CD4-positive, alpha-beta T cell treated with Interleukin-15 for 4 hours (primary cell): ENCODE measurements around the gene C3orf70.

ENCODE experiments used
- DNase-seq: peaks from one replicate; pipeline ENCODE4 v3.0.0-alpha.2; 2020; ENCODE audit warnings: low spot score

C3orf70 gene

DNA sequence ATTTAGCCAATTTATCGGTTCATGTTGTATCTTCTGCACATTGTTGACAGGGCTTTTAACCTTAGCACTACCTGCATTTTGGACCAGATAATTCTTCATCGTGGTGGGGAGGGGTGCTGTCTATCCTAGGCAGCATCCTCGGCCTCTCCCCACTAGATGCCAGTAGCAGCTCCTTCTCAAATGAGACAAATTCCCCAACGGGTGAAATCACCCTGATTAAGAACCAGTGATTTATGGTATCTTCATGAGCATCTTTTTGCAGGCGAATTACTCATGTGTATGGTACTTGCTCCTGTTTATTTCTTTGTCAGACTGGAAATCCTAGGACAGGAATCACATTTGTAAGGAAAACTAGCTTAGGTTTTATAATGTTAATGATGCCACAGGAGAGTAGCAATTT is 68.0 kb downstream of the C3orf70 start:
- DNase-seq: no peak

DNA sequence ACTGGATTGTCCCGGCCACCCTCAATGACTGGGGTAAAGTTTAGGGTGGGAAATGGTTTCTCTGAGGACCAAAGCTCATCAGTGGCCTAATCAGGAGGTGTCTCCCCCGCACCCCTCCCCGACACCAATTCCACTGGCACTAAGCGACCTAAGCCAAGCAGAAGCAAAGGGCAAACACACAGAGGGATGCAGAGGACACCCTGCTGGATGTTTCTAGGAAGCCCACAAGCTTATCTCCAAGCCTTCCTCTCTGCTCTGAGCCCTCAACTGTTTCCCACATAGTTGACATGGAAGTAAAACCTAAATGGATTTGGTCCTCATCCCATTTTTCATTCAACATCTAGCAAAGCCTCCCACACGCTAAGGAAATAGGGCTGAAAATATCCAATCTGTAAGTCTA is 68.5 kb downstream of the C3orf70 start:
- DNase-seq: no peak

DNA sequence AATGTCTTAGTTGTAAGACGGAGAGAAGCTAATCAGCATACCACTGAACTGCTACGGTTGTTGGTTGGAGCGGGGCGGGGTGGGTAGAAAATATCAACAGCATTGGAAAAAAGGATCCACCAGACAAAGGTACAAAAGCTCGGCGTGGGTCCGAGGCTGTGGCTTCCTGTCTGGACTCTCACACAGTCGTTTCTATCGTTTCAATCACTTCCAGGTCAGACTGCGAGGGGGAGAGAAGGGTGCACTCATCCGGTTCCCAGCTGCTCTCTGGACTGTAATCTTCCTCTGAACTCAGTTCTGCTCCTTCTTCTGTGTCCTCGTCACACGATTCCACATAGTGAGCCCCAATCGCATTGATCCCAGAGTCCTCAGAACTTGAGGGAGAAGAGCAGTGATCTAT is 70.0 kb downstream of the C3orf70 start:
- DNase-seq: no peak

DNA sequence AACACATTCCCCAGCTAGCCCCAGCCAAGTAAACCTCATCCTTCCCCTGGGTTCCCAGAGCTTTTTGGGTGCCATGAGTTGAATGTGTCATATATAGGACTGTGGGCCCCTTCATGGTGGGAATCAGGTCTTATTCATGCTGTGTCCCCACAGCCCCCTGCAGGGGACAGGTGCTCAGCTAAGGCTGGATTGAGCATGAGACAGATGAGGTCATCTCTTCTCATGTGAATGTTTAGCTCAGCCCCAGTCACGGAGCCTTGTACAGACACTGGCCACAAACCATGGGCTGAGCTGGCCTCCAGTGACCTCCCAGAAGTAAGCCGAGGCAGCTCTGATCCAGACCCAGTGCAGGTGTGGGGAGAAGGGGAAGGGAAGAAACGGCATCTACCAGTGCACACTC is 70.7 kb downstream of the C3orf70 start:
- DNase-seq: no peak

DNA sequence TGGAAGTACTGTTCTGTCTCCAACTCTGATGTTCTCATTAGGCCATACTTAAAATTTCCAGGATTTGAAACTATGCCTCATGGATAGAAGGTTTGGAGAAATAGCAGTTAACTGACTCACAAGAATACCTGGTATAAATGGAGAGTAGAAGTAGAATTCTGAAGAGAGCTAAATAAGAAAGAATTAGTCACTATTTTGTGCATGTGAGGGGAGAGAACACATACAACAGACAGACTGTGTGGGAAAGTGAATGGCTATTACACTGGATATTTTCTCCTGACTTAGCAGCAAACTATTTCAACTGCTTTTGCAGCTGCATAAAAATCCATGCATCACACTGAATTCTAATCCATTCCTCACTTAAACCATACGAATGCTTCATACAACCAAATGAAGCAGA is 71.3 kb downstream of the C3orf70 start:
- no peak for DNase-seq

DNA sequence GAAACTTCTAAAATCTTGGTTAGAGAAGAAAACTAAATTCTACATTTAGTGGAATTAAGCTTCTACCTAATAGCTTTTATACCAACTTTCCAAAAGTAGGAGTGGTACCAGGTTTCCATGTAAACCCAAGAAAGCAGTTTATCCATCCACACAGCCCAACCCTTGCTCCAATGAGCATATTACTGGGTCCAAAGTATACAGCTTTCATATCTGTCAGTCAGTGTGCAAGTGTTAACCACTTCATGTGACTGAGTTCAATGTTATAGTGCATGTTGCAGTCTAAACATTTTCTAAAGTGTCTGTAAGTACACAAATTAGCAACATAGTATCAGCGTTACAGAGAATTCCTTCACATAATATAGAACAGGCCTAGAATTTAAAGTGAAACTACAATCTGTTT is 73.2 kb downstream of the C3orf70 start:
- no peak for DNase-seq

DNA sequence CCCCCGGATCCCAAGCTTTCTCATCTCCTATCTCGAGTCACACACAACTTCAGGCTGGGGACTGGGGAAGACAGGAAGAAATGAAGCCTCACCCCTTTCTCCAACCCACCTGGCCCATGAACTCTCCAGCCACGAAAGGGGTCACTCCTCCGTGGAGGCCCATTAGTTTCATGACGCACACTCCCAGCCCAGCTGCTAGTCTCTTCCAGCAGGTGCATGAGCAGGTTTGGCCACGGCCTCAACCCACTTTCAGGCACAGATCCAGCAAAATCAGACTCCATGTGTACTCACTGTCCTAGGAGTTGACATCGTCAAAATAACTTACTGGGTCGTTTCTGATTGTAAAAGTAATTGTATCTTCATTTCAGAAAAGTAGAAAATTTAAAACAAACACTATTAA is 76.6 kb downstream of the C3orf70 start:
- DNase-seq: no peak

DNA sequence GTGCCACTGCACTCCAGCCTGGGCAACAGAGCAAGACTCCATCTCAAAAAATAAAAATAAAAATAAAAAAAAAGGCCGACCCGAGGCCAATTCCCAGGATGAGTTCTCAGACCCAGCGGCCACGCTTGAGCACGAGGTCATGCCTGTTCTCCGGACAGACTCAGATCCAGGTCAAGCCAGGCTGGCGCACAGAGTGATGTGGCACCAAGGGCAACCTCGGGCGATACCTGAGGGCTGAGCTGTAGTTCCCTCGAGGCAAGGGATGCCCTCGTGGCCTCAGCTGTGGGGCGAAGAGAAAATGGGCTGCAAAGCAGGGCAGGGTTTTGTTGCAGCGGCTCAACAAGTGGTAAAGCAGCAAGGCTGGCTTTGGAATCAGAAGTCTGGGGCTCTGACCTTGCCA is 77.3 kb downstream of the C3orf70 start:
- DNase-seq: no peak

DNA sequence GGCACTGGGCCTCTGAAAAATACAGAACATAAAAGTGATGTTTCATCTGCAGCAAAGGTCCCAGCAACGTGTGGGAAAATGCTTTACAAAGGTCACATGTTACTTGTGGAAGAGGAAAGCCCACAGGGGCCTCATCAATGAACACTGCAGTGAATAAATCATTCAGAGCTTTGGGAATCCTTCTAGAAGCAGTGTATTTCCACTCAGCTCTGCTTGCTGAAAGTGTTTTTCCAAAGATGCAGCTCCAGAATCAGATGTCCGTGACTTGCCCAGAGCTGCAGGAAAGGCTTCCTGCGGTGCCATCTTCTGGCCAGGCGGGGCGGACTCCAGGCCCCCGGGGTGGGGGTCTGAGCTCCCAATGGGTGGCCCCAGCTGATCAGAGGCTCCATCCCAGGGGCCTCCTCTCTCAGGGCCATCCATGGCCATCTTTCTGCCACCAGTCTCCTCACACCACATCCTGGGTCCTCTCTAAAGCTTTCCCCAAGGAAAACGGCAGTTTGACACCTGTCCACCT is 81.5 kb downstream of the C3orf70 start:
- no peak for DNase-seq

DNA sequence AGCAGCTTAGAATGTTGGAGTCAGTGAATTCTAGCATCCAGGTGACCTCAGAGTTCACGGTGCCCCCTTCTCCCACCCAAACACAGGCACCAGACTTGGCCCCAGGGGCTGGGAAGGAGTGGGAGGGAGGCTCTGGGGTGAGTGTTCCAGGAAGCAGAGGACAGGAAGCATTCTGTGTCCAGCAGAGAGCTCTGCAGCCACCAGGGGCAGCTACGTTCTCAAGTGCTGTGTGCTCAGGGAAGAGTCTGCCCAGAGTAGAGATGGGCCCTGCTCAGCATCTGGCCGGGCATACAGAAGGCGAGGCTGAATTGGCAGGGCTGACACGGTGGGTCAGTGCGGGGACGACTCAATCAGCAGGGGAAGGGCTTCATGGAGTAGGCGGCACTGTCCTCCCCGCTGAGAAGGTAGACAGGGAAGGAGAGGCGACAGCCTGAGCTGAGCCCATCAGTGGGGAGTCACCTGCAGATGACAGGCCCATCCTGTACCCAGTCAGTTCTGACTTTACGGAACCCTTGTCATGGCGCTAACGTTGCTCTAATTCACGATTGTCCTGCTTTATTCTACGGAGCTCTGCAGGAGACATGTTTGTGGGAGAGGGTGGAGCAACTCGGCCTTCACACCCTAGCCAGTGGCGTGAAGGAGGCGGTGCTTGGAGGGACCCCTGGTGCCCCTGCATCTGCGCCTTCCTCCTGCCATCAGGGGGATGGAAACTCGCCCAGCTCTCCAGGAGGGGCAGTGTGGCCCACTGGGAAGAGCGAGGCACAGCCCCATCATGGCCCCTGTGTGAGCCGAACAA is 82.2 kb downstream of the C3orf70 start:
- no peak for DNase-seq

DNA sequence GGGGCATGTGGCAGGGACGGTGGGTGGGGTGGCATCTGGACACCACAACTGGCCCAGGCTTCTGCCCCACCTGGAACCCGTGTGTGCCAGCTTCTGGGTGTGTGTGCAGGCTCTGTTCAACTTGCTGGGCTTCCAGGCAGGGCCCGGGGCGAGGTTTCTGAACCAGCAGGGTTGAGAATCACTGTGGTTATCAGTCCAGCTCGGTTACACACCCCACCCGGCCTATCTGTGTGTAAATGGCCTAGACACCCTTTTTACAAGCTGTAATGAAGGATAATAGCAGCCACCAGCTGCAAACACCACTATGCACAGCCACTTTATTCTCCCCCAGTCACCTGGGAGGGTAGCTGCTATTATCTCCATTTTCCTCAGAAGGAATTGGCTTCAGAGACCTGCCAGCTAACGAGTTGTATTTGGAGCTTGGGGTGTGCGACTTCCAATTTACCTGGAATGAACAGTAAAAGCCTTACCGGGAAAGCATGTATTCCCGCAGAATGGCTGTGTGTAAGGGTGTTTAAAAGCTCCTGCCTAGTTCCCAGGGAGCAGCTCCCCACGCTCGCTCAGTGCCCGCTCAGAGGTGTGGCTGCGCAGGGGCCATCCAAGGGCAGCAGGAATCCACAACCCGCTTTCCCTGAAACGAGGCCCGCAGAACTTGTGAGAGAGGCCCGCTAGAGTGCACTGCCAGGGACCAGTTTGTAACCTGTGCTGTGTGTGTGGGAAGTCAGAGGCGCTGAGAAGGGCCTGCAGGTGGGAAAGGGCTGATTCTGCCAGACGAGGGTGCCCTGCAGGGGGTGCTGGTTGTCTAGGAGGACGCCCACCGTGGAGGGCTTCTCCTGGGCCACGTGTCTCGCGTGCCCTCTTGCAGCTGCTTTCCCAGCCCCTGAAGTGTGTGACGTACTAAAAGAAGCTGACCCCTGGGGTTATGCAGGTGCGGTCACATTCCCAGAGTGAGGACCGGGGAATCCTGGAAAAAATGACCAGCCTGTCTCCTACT is 83.5 kb downstream of the C3orf70 start:
- DNase-seq: no peak

DNA sequence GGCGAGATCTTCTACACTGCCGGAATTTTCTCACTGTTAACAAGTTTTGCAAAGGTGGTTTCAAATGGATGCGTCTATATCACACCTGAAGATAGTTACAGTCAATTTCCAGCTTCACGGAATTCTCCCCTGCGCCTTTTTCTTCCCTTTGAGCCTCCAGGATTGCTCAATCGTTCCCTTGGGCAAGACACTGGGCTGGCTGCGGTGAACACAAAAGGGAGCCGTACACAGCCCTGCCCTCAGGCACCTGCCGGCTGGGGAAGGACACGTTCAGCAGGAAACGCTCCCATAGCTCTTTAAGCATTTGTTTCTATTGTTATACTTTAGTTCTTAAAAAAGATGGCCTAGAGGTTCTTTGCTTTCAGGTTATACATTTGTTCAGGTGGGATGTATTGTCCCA is 85.7 kb downstream of the C3orf70 start:
- DNase-seq: no peak

DNA sequence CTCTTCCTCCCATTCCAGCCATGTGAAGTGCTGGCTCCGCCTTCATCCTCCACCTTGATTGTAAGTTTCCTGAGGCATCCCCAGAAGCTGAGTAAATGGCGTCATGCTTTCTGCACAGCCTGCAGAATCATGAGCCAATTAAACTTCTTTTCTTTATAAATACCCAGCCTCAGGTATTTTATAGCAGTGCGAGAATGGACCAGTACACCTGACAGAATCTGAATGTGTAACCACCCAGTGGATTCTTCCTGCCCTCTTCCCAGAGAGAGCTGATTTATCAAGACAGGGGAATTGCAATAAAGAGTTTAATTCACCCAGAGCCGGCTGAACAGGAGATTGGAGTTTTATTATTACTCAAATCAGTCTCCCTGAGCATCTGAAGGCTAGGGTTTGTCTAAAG is 86.6 kb downstream of the C3orf70 start:
- DNase-seq: no peak

DNA sequence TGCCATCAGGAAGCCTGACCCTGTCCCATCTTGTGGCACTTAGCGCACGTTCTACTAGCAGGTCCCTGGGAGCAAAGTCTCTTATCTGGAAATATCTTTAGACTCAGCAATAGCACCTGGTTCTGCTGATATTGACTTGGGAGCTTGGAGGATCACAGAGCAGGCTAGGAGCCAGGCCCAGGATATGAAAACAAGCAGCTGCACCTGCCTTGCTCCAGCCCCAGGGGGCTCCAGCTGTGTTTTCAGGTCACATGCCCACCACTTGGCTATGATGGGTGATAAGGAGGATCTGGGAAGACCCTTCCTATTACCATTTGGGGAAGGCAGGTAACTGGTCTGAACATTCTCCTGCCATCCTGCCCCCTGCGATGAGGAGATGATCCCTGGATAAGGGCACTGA is 87.8 kb downstream of the C3orf70 start:
- no peak for DNase-seq

DNA sequence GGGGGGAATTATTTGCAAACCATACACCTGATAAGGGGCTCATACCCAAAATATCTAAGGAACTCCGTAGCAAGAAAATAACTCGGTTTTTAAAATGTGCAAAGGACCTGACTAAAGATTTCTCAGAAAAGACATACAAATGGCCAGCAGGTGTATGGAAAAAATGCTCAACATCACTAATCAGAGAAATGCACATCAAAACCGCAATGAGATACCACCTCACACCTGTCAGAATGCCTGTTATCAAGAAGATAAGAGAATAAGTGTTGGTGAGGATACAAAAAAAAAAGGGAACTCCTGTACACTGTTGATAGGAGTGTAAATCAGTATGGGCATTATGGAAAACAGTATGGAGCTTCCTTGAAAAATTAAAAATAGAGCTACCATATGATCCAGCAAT is 89.4 kb downstream of the C3orf70 start:
- DNase-seq: no peak

DNA sequence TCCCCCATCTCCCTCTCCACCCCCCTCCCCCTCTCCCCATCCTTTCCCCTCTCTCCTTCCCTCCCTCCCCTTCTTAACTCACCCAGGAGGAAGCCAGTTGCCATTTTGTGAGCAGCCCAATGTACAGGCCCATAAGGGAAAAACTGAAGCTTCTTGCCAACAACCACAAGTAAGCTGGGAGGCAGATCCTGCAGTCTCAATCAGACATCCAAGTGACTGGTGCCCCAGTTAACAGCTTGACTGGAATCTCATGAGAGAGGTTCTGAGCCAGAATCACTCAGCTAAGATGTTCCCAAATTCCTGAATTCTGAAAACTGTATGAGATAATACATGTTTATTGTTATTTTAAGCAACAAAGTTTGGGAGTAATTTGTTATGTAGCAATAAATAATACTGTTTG is 90.7 kb downstream of the C3orf70 start:
- DNase-seq: no peak

DNA sequence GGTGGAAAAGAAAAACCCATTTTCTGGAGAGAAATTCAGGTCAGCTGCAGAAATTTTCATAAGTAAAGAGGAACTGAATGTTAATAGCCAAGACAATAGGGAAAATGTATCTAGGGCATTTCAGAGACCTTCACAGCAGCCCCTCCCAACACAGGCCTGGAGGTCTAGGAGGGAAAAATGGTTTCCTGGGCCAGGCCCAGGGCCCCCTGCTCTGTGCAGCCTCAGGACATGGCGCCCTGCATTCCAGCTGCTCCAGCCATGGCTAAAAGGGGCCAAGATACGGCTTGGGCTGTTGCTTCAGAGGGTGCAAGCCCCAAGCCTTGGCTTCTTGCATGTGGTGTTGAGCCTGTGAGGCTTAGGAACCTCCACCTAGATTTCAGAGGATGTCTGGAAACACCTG is 92.2 kb downstream of the C3orf70 start:
- DNase-seq: no peak

DNA sequence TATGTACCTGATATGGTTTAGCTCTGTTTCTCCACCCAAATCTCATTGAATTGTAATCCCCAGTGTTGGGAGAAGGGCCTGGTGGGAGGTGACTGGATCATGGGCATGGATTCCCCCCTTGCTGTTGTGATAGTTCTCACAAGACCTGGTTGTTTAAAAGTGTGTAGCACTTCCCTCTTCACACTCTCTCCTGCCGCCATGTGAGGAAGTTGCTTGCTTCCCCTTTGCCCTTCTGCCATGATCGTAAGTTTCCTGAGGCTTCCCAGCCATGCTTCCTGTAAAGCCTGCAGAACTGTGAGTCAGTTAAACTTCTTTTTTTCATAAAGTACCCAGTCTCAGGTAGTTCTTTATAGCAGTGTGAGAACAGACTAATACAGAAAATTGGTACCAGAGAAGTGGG is 93.1 kb downstream of the C3orf70 start:
- no peak for DNase-seq

DNA sequence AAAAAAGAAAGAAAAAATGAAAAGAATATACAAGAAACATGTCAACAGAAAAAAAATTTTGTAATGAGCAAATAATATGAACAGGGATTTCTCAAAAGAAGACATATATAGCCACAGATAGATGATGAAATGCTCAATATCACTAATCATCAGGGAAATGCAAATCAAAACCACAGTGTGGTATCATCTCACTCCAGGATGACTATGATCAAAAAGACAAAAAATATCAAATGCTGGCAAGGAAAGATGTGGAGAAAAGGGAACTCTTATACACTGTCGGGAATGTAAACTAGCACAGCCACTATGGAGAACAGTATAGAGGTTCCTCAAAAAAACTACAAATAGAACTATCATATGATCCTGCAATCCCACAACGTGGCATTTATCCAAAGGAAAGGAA is 94.1 kb downstream of the C3orf70 start:
- no peak for DNase-seq

DNA sequence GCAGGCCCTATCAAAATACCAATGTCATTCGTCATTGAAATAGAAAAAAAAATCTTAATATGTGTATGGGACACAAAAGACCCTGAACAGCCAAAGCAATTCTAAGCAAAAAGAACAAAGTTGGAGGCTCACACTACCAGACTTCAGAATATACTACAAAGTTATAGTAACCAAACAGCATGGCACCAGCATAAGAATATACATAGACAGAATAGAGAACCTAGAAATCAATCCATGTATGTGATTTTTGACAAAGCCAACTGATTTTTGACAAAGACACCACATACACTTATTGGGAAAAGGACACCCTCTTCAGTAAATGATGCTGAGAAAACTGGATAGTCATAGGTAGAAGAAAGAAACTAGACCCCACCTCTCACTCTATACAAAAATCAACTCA is 95.0 kb downstream of the C3orf70 start:
- no peak for DNase-seq

DNA sequence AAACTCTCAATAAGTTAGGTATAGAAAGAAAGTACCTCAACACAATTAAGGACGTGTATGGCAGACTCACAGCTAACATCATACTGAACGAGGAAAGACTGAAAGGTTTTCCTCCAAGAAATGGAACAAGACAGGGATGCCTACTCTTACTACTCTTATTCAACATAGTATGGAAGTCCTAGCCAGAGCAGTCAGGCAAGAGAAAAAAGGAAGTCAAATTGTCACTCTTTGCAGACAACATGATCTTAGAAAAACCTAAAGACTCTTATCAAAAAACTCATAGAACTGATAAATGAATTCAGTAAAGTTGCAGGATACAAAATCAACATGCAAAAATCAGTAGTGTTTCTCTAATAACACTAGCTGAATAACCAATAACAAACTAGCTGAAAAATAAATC is 96.0 kb downstream of the C3orf70 start:
- no peak for DNase-seq

DNA sequence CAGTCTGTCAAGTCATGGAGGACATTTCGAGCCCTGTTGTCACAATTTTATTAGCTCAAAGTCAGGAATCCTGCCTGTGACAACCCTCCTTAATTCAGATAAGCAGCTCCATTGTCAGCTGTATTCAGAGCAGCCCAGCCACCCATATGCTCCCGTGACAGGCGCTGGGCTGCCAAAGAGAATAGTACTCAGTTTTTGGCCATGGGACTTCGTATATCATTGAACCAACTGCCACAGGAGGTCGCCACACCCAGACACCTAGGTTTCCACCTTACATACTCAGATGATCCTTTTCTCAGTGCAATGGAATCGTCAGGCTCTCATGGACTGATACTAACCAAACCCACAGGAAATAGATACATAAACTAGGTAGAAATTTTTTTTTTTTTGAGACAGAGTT is 100.2 kb downstream of the C3orf70 start:
- no peak for DNase-seq

DNA sequence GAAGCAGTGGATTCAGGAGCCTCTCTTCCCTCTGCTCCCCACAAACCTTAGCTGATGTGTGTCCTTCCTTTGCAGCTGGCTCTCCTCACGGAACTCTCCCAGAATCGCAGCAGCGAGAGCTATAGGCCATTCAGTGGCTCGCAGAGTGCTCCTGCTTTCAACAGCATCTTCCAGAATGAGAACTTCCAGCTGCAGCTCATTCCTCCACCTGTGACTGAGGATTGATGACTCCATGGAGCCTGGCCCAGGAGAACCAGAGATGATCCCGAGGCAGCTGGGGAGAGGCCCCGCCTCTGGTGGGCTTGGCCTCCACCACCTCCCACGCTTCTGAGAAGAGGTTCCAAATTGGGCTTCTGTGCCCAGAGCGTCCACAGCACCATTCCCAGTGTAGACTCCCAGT is 101.1 kb downstream of the C3orf70 start:
- no peak for DNase-seq
